ENCODE results near the gene CDYL2.

CDYL2 gene

GRCh38 chr16:80705596-80705995, 98.8 kb downstream of the CDYL2 start:
- no peak for DNase-seq (ENCODE audit: low read depth)

GRCh38 chr16:80704751-80705505, 99.5 kb downstream of the CDYL2 start:
- no peak for DNase-seq (ENCODE audit: low read depth)

GRCh38 chr16:80703131-80704071, 101.0 kb downstream of the CDYL2 start:
- no peak for DNase-seq (ENCODE audit: low read depth)

- no peak for DNase-seq (ENCODE audit: low read depth)
Observed at GRCh38 chr16:80702696-80703095, 101.7 kb downstream of the CDYL2 start.

GRCh38 chr16:80700558-80700957, 103.8 kb downstream of the CDYL2 start:
- no peak for DNase-seq (ENCODE audit: low read depth)

GRCh38 chr16:80695020-80695419, 109.4 kb downstream of the CDYL2 start:
- DNase-seq (ENCODE audit: low read depth) = no peak

- no peak for DNase-seq (ENCODE audit: low read depth)
Observed at GRCh38 chr16:80693553-80693952, 110.8 kb downstream of the CDYL2 start.

GRCh38 chr16:80692270-80692669, 112.1 kb downstream of the CDYL2 start:
- no peak for DNase-seq (ENCODE audit: low read depth)

- DNase-seq (ENCODE audit: low read depth) = no peak
Observed at GRCh38 chr16:80691111-80691741, 113.2 kb downstream of the CDYL2 start.

- no peak for DNase-seq (ENCODE audit: low read depth)
Observed at GRCh38 chr16:80689487-80689886, 114.9 kb downstream of the CDYL2 start.

GRCh38 chr16:80687606-80688005, 116.8 kb downstream of the CDYL2 start:
- no peak for DNase-seq (ENCODE audit: low read depth)

- no peak for DNase-seq (ENCODE audit: low read depth)
Observed at GRCh38 chr16:80684906-80685305, 119.5 kb downstream of the CDYL2 start.

GRCh38 chr16:80684136-80684765, 120.1 kb downstream of the CDYL2 start:
- DNase-seq (ENCODE audit: low read depth) = no peak

GRCh38 chr16:80683646-80684045, 120.8 kb downstream of the CDYL2 start:
- DNase-seq (ENCODE audit: low read depth) = no peak

- DNase-seq (ENCODE audit: low read depth) = no peak
Observed at GRCh38 chr16:80682421-80683070, 121.9 kb downstream of the CDYL2 start.

GRCh38 chr16:80681436-80681835, 123.0 kb downstream of the CDYL2 start:
- no peak for DNase-seq (ENCODE audit: low read depth)

- no peak for DNase-seq (ENCODE audit: low read depth)
Observed at GRCh38 chr16:80680839-80681238, 123.6 kb downstream of the CDYL2 start.

- DNase-seq (ENCODE audit: low read depth) = no peak
Observed at GRCh38 chr16:80680046-80680445, 124.4 kb downstream of the CDYL2 start.

- no peak for DNase-seq (ENCODE audit: low read depth)
Observed at GRCh38 chr16:80674884-80675283, 129.5 kb downstream of the CDYL2 start.

GRCh38 chr16:80672379-80672778, 132.0 kb downstream of the CDYL2 start:
- DNase-seq (ENCODE audit: low read depth) = no peak

- DNase-seq (ENCODE audit: low read depth) = no peak
Observed at GRCh38 chr16:80671281-80671849, 133.0 kb downstream of the CDYL2 start.
